HG03039 (cell line): Measurements from ENCODE around the gene GPRC5B.

Experiments used
- ATAC-seq: cut with Tn5 transposase; IDR thresholded peaks from one replicate; pipeline ENCODE4 v1.9.1; 2021; ENCODE audit warnings: mild to moderate bottlenecking, moderate library complexity; ENCODE audit not compliant: unreplicated experiment

The GPRC5B gene

GRCh38 chr16:19884611-19885450, at the start of gene GPRC5B:
TSS of gene GPRC5B (minus strand) at chr16:19884848. CDS start at chr16:19872845, 12,003 bp downstream.
- ATAC-seq: no peak

GRCh38 chr16:19933740-19934139, 49.1 kb upstream of the GPRC5B start:
- no peak for ATAC-seq

- ATAC-seq: no peak
These were observed 44.4 kb upstream of the GPRC5B start for GRCh38 chr16:19929062-19929511.

- ATAC-seq: no peak
These were observed 43.8 kb upstream of the GPRC5B start for GRCh38 chr16:19928432-19928831.

- no peak for ATAC-seq
These were observed 42.1 kb upstream of the GPRC5B start for GRCh38 chr16:19926449-19927390.

- no peak for ATAC-seq
These were observed 38.7 kb upstream of the GPRC5B start for GRCh38 chr16:19923396-19923795.

GRCh38 chr16:19919142-19919541, 34.5 kb upstream of the GPRC5B start:
- ATAC-seq: no peak

- ATAC-seq: no peak
These were observed 31.4 kb upstream of the GPRC5B start for GRCh38 chr16:19916064-19916463.

- no peak for ATAC-seq
These were observed 30.2 kb upstream of the GPRC5B start for GRCh38 chr16:19914877-19915276.

- no peak for ATAC-seq
These were observed 28.6 kb upstream of the GPRC5B start for GRCh38 chr16:19913340-19913645.

- ATAC-seq: no peak
These were observed 28.0 kb upstream of the GPRC5B start for GRCh38 chr16:19912455-19913339.

- no peak for ATAC-seq
These were observed 27.3 kb upstream of the GPRC5B start for GRCh38 chr16:19911747-19912454.

GRCh38 chr16:19911204-19911603, 26.6 kb upstream of the GPRC5B start:
- ATAC-seq: no peak

GRCh38 chr16:19909750-19910322, 25.2 kb upstream of the GPRC5B start:
- no peak for ATAC-seq

GRCh38 chr16:19908921-19909320, 24.3 kb upstream of the GPRC5B start:
- no peak for ATAC-seq

GRCh38 chr16:19907161-19907992, 22.7 kb upstream of the GPRC5B start:
- no peak for ATAC-seq

- no peak for ATAC-seq
These were observed 16.5 kb upstream of the GPRC5B start for GRCh38 chr16:19901164-19901563.

- no peak for ATAC-seq
These were observed 14.9 kb upstream of the GPRC5B start for GRCh38 chr16:19899605-19899955.
